Common myeloid progenitor, CD34-positive (primary cell): ENCODE measurements around the gene BRWD1.
A peak's percentile ranks its signal among the peaks of the same experiment; 100 is the strongest.

Experiments used
- CTCF ChIA-PET: fragments of 350-600 bp; sonication (Branson Sonifier 250); formaldehyde crosslinking; loops from one replicate; lab custom pipeline; 2021; ENCODE audit warnings: antibody characterized with exemption; lab: Charles Lee
- POLR2A ChIA-PET: fragments of 350-600 bp; sonication (Branson Sonifier 250); formaldehyde crosslinking; loops from one replicate; lab custom pipeline; 2021; ENCODE audit warnings: antibody characterized with exemption; lab: Charles Lee
- DNase-seq, 3 donors: peaks; one replicate each; pipeline versions ENCODE4 v3.0.0 to v3.0.0-alpha.2; 2013
- H3K27ac ChIP-seq, 2 experiments: 1 replicate in 1 of 2; 2 replicates in 1 of 2; pipeline ENCODE4 v1.7.0; 2013; ENCODE audit warnings: inconsistent platforms in 2 of 2, low read length in 2 of 2, mild to moderate bottlenecking in 2 of 2, low read depth in 1 of 2, moderate library complexity in 1 of 2; ENCODE audit not compliant: severe bottlenecking in 2 of 2, insufficient read depth in 1 of 2, poor library complexity in 1 of 2
- H3K27me3 ChIP-seq, 5 experiments: replicated peaks in 2 of 5; 1 replicate in 3 of 5; 2 replicates in 2 of 5; pipeline versions ENCODE4 v1.6.1 to v1.7.0; 2013; ENCODE audit warnings: low read length in 4 of 5, mild to moderate bottlenecking in 2 of 5, moderate library complexity in 2 of 5, inconsistent platforms in 1 of 5; ENCODE audit not compliant: insufficient read depth in 5 of 5, control insufficient read depth in 4 of 5
- H3K36me3 ChIP-seq, 4 experiments: 1 replicate in 2 of 4; 2 replicates in 2 of 4; pipeline versions ENCODE4 v1.6.1 to v1.7.0; 2013; ENCODE audit warnings: low read length in 3 of 4, control low read depth in 1 of 4, mild to moderate bottlenecking in 1 of 4; ENCODE audit not compliant: control insufficient read depth in 4 of 4, insufficient read depth in 4 of 4
- H3K4me1 ChIP-seq, 4 experiments: 1 replicate in 3 of 4; 2 replicates in 1 of 4; pipeline versions ENCODE4 v1.6.1 to v1.7.1; 2013; ENCODE audit warnings: low read length in 3 of 4, mild to moderate bottlenecking in 3 of 4, control low read depth in 1 of 4, inconsistent platforms in 1 of 4, moderate library complexity in 1 of 4; ENCODE audit not compliant: control insufficient read depth in 4 of 4, insufficient read depth in 4 of 4; ENCODE audit errors: control extremely low read depth in 1 of 4
- H3K4me3 ChIP-seq, 7 experiments: 1 replicate in 4 of 7; 2 replicates in 3 of 7; pipeline versions ENCODE4 v1.5.1 to v1.7.0; 2013; ENCODE audit warnings: mild to moderate bottlenecking in 7 of 7, low read length in 6 of 7, moderate library complexity in 6 of 7, inconsistent platforms in 2 of 7, low read depth in 2 of 7, control low read depth in 1 of 7; ENCODE audit not compliant: insufficient read depth in 4 of 7, control insufficient read depth in 1 of 7; ENCODE audit errors: extremely low read depth in 1 of 7
- H3K9me3 ChIP-seq, 5 experiments: 1 replicate in 4 of 5; 2 replicates in 1 of 5; pipeline versions ENCODE4 v1.6.1 to v1.7.1; 2013; ENCODE audit warnings: low read length in 4 of 5, mild to moderate bottlenecking in 2 of 5, inconsistent platforms in 1 of 5, low read depth in 1 of 5, moderate library complexity in 1 of 5; ENCODE audit not compliant: control insufficient read depth in 4 of 5, insufficient read depth in 2 of 5; ENCODE audit errors: control extremely low read depth in 1 of 5
- WGBS: methylation state at CpG from one replicate; pipeline ENCODE4 v1.1.5; 2013; ENCODE audit not compliant: insufficient coverage; 5-methylcytosine and 5-hydroxymethylcytosine counted together

The BRWD1 gene

DNA sequence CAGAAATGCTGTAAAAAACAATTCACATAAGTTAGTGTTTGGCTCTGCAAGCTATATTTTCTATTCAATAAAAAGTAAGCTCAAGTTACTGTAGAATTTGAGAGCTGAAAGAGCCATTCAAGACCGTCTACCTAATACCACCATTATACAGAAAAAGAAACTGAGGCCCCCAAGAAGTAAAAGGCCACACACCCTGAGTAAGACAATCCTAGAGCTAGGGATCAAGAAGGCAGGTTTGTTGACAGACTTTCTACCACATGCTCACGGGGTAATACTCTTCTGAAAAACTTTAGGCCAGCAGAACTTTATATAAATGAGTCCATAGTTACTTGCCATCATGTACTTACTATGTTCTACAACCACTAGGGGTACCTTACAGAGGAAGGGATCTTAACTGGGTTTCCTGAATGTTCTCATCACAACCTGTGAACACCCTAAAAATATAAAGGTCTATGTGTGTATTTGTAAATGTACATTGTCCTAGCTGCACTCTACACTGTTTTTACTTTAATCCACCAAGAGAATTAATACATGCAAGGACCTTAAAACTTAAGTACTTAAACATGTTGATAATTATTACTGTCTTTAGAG is 132.9 kb downstream of the BRWD1 start:
- DNase-seq: peak in 2 of 3 donors; percentile 40 to 49
- ChIA-PET CTCF (interaction anchor here (0.8 kb wide), 1 partner anchor 432 kb away, joined by 3 read pairs; no protein-coding TSS in a partner anchor), POLR2A (no interaction called here)
- Histone ChIP-seq H3K4me3 (peak overlapping the region in 1 of 7 experiments; percentile 28), H3K36me3 (peaks cover 6 to 47% (median 22%) of the 10 kb centered on the region in 4 experiments), H3K27me3 (no peaks in the 10 kb centered on the region), H3K4me1 (peaks cover 13 to 38% (median 30%) of the 10 kb centered on the region in 4 experiments), H3K9me3 (no peaks in the 10 kb centered on the region), H3K27ac (no peak overlapping the region)
- 100% methylated on average over 1 of the region's 2 CpGs for WGBS

DNA sequence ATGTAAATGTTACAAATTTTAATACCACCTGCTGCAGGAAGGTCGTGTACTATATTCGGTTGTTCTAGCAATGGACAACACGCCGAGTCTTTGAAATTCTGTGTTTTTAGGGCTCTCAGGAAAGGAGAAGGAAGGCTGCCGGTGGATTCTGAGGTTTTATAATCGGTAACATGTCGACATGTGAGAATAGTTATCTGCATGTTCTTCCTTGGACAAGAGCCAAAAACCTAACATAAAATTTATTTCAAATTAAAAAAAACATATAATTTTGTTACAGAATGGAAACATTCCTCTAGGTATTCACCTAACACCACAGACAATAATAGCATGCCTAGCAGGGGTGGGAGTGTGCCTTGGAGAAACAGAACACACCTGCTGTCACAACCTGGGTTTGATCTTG is 135.0 kb downstream of the BRWD1 start:
- Histone ChIP-seq H3K4me1 (peaks cover 5 to 40% (median 33%) of the 10 kb centered on the region in 4 experiments), H3K27me3 (no peaks in the 10 kb centered on the region), H3K36me3 (peaks cover 6 to 60% (median 22%) of the 10 kb centered on the region in 4 experiments), H3K9me3 (no peaks in the 10 kb centered on the region), H3K4me3 (peak overlapping the region in 1 of 7 experiments; percentile 9), H3K27ac (no peak overlapping the region)
- POLR2A ChIA-PET: no interaction called here
- CTCF ChIA-PET: interaction anchor here (1.5 to 2.6 kb wide), 2 partner anchors 41 to 1007 kb away, joined by 3 to 12 read pairs; no protein-coding TSS in a partner anchor
- DNase-seq: peak in 2 of 3 donors; percentile 23 to 26
- WGBS: no CpG with 5 or more reads among the region's 7 CpGs

DNA sequence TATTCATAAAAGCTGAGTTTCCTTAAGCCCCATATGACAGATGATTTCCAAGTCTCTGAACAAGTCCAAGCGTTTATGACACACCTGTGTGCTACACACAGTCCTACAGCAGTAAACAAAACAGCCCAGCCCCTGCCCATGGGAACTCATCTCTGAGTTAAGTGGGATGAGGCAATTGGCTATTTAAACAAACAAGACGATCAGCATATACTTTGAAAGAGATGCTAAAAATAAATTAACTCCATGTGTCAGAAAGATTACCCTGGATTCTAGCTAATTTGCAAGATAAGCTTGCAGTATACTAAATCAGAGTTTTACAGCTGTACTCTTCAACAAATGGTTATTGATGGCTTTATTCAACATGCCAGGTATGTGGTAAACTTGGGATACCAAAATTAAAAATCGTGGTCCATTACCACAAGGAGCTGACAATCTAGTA is 137.1 kb downstream of the BRWD1 start:
- CTCF ChIA-PET: interaction anchor here (1.0 to 2.6 kb wide), 10 partner anchors 11 to 796 kb away, joined by 3 to 12 read pairs (median 4); no protein-coding TSS in a partner anchor

DNA sequence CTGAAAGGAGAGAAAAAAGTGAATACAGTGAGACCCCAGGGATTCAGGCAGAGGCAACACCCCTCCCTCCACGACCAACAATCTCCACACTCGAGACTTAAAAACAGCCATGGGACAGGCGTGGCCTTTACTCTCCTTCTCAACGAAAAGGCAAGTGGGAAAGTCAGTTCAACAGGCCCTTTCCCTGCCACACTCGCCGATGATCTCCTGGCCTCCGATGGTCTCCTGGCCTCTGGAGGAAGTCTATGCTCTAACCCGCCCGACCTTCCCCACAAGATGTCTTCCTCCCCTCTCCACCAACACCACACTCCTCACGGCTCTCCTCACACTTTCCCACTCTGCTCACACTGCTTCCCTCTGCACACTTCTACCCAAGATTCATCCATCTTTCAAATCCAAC is 137.8 kb downstream of the BRWD1 start:
- no peak for DNase-seq
- Histone ChIP-seq H3K9me3 (no peaks in the 10 kb centered on the region), H3K27me3 (no peaks in the 10 kb centered on the region), H3K4me3 (no peak overlapping the region), H3K36me3 (peaks cover 13 to 81% (median 31%) of the 10 kb centered on the region in 4 experiments), H3K4me1 (peaks cover 0 to 23% (median 18%) of the 10 kb centered on the region in 4 experiments), H3K27ac (no peak overlapping the region)
- ChIA-PET POLR2A (no interaction called here), CTCF (interaction anchor here (1.3 kb wide), 2 partner anchors 708 to 727 kb away, joined by 3 to 4 read pairs; no protein-coding TSS in a partner anchor)
- 92% methylated on average over 8 of the region's 10 CpGs for WGBS

More for the DNA sequence above, 137.1 kb downstream of the BRWD1 start:
- H3K9me3 ChIP-seq: no peaks in the 10 kb centered on the region
- H3K36me3 ChIP-seq: peaks cover 13 to 79% (median 29%) of the 10 kb centered on the region in 4 experiments
- no peak for DNase-seq
- POLR2A ChIA-PET: no interaction called here
- no peak overlapping the region for H3K4me3 ChIP-seq
- peaks cover 0 to 27% (median 21%) of the 10 kb centered on the region in 4 experiments for H3K4me1 ChIP-seq
- no peaks in the 10 kb centered on the region for H3K27me3 ChIP-seq
- 80% methylated on average over 1 of the region's 3 CpGs for WGBS
- no peak overlapping the region for H3K27ac ChIP-seq

GRCh38 chr21:39175154-39175553 is 138.3 kb downstream of the BRWD1 start:
- ChIA-PET POLR2A (no interaction called here), CTCF (interaction anchor here (0.6 to 2.3 kb wide), 3 partner anchors 25 to 676 kb away, joined by 3 to 6 read pairs (median 3); no protein-coding TSS in a partner anchor)
- H3K36me3 ChIP-seq: peaks cover 13 to 76% (median 31%) of the 10 kb centered on the region in 4 experiments
- H3K27me3 ChIP-seq: no peaks in the 10 kb centered on the region
- peak; percentile 22 to 67 (median 54) for DNase-seq
- H3K4me3 ChIP-seq: no peak overlapping the region
- 100% methylated on average over 2 of the region's 4 CpGs for WGBS
- peaks cover 0 to 20% (median 14%) of the 10 kb centered on the region in 4 experiments for H3K4me1 ChIP-seq
- H3K27ac ChIP-seq: no peak overlapping the region
- no peaks in the 10 kb centered on the region for H3K9me3 ChIP-seq

DNA sequence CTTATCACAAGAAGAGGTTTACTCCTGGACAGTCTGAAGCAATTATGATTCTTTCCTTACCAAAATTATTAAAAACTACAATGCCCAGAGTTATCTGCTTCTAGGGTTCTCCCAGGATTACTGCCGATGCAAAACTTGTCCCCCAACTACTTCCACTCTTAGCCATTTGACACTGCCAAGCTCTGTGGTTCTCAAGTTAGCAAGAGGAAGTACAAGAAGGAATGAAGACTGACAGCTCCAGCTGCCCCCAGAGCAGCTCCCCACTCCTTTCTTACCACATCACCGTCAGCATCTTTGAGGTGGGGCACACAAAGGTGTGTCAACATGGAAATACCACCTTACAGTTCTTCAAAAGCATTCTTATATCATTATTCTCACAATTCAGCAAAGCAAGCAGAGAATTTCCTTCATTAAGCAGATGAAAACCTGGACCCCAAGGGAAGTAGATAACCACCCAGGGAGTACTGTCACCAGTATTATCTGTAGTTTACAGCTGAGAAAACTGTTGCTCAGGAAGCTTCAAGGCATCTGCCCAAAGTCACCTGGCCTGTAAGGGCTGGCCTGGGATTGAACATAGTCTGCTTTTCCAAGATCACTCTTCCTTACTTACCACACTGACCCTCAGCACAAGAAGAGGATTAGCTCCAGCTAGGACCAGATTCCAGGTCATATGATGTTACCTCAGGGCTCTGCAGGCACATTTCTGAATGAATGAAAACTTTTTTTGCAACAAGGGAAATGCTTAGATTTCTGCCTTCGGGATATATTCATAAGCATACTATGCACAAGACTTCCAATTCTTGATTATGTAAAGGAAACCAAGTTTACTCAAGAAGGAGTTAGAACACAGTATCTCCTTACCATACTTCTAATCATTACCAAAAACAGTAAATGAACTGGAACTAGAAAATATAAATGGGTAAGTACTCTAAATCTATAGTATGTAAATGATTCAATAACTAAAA is 139.4 kb downstream of the BRWD1 start:
- DNase-seq: peak; percentile 14 to 77 (median 68)
- 0% methylated on average over 1 of the region's 3 CpGs for WGBS
- no peak overlapping the region for H3K4me3 ChIP-seq
- peaks cover 13 to 67% (median 28%) of the 10 kb centered on the region in 4 experiments for H3K36me3 ChIP-seq
- POLR2A ChIA-PET: interaction anchor here (1.0 kb wide), 1 partner anchor 10 kb away, joined by 3 read pairs; no protein-coding TSS in a partner anchor
- no peaks in the 10 kb centered on the region for H3K9me3 ChIP-seq
- H3K27ac ChIP-seq: peak overlapping the region; percentile 17 to 22
- H3K4me1 ChIP-seq: peaks cover 0 to 19% (median 14%) of the 10 kb centered on the region in 4 experiments
- H3K27me3 ChIP-seq: no peaks in the 10 kb centered on the region
- CTCF ChIA-PET: interaction anchor here (0.6 to 2.3 kb wide), 6 partner anchors 10 to 734 kb away, joined by 3 to 6 read pairs (median 4); partner anchors contain the start of gene PSMG1
